Smooth muscle cell (in vitro differentiated cells): ENCODE results near the gene WDPCP. TPM values are rescaled to one million over a fixed set of nuclear protein-coding genes. Genes with fewer than 3 reads are reported as not detected.
"Not testable (repeated sequence)": the region's sequence is repeated elsewhere in the genome, so short reads cannot be mapped to it uniquely, and the experiment has no call there.

ENCODE experiments used
- DNase-seq: peaks from one replicate; lab custom pipeline; 2025; ENCODE audit not compliant: unreplicated experiment; lab: John Stamatoyannopoulos, UW
- H2AFZ ChIP-seq: fragments of 200-600 bp; sonication (generic); 2 replicates; pipeline ENCODE4 v1.6.0; 2016; ENCODE audit warnings: antibody characterized with exemption, low read depth, mild to moderate bottlenecking
- H3F3A ChIP-seq: fragments of 200-600 bp; sonication (generic); 2 replicates; pipeline ENCODE4 v1.6.0; 2017; ENCODE audit warnings: antibody characterized with exemption, low read depth
- H3K27ac ChIP-seq: fragments of 200-600 bp; sonication (generic); 2 replicates; pipeline ENCODE4 v1.5.1; 2016; ENCODE audit warnings: low read depth, mild to moderate bottlenecking
- H3K27me3 ChIP-seq: fragments of 200-600 bp; sonication (generic); 2 replicates; pipeline ENCODE4 v1.6.1; 2016; ENCODE audit warnings: low read depth, mild to moderate bottlenecking
- H3K36me3 ChIP-seq: fragments of 200-600 bp; sonication (generic); 2 replicates; pipeline ENCODE4 v1.5.1; 2016; ENCODE audit warnings: low read depth
- H3K4me1 ChIP-seq: fragments of 200-600 bp; sonication (generic); 2 replicates; pipeline ENCODE4 v1.5.1; 2016; ENCODE audit warnings: low read depth
- H3K4me2 ChIP-seq: fragments of 200-600 bp; sonication (generic); 2 replicates; pipeline ENCODE4 v1.6.0; 2016; ENCODE audit warnings: mild to moderate bottlenecking
- H3K4me3 ChIP-seq: fragments of 200-600 bp; sonication (generic); 2 replicates; pipeline ENCODE4 v1.5.1; 2016; ENCODE audit warnings: mild to moderate bottlenecking
- H3K79me2 ChIP-seq: fragments of 200-600 bp; sonication (generic); 2 replicates; pipeline ENCODE4 v1.6.0; 2016; ENCODE audit warnings: low read depth, mild to moderate bottlenecking
- H3K9ac ChIP-seq: fragments of 200-600 bp; sonication (generic); 2 replicates; pipeline ENCODE4 v1.6.0; 2016; ENCODE audit warnings: low read depth
- H3K9me3 ChIP-seq: fragments of 200-600 bp; sonication (generic); replicated peaks from 2 replicates; pipeline ENCODE4 v1.5.1; 2016; ENCODE audit warnings: low read depth
- H4K20me1 ChIP-seq: fragments of 200-600 bp; sonication (generic); 2 replicates; pipeline ENCODE4 v1.6.0; 2016; ENCODE audit warnings: low read depth
- WGBS: methylation state at CpG from one replicate; pipeline ENCODE4 v1.1.7; 2016; ENCODE audit warnings: low lambda C conversion rate; 5-methylcytosine and 5-hydroxymethylcytosine counted together
- polyA plus RNA-seq: library from polyadenylated mRNA; unstranded; fragments of >200 nt; fragmentation: Nextera tagmentation; extraction: Ambion mirVana; gene quantifications from 2 replicates; pipeline ENCODE4 v1.2.1, GENCODE V29; 2016
- total RNA-seq: library from RNA; depleted of rRNA; stranded (reverse); fragments of >200 nt; gene quantifications from 2 replicates; pipeline ENCODE4 v1.2.3, GENCODE V29; 2014
- TF ChIP-seq, protein P1 (sequence below): fragments of 200-600 bp; sonication (generic); IDR thresholded peaks from 2 replicates; pipeline ENCODE4 v1.5.1; 2017; ENCODE audit warnings: borderline replicate concordance, mild to moderate bottlenecking, antibody characterized with exemption; ENCODE audit not compliant: insufficient read depth, poor library complexity, severe bottlenecking

Gene WDPCP
- total and polyA plus RNA-seq, 2 experiments from 2014 or later, result 7.5 to 8.1 TPM

- Histone ChIP-seq H3K36me3 (no peaks in the 10 kb centered on the region), H3K9ac (peak overlapping the region; percentile 79), H2AFZ (peak overlapping the region; percentile 35), H3K9me3 (no peaks in the 10 kb centered on the region), H4K20me1 (no peaks in the 10 kb centered on the region), H3F3A (peaks cover 5% of the 10 kb centered on the region), H3K27me3 (no peaks in the 10 kb centered on the region), H3K79me2 (no peaks in the 10 kb centered on the region), H3K4me2 (peak overlapping the region; percentile 65), H3K27ac (peak overlapping the region; percentile 91), H3K4me1 (peaks cover 31% of the 10 kb centered on the region), H3K4me3 (peak overlapping the region; percentile 26)
- 44% methylated on average over 2 of the region's 2 CpGs for WGBS
- TF ChIP-seq, protein P1, sequence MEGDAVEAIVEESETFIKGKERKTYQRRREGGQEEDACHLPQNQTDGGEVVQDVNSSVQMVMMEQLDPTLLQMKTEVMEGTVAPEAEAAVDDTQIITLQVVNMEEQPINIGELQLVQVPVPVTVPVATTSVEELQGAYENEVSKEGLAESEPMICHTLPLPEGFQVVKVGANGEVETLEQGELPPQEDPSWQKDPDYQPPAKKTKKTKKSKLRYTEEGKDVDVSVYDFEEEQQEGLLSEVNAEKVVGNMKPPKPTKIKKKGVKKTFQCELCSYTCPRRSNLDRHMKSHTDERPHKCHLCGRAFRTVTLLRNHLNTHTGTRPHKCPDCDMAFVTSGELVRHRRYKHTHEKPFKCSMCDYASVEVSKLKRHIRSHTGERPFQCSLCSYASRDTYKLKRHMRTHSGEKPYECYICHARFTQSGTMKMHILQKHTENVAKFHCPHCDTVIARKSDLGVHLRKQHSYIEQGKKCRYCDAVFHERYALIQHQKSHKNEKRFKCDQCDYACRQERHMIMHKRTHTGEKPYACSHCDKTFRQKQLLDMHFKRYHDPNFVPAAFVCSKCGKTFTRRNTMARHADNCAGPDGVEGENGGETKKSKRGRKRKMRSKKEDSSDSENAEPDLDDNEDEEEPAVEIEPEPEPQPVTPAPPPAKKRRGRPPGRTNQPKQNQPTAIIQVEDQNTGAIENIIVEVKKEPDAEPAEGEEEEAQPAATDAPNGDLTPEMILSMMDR, result no peak
- no peak for DNase-seq
These were observed 26.2 kb upstream of the WDPCP start for GRCh38 chr2:63614448-63614968.

GRCh38 chr2:63613391-63613901 is 25.2 kb upstream of the WDPCP start:
- Histone ChIP-seq H3K9me3 (no peaks in the 10 kb centered on the region), H3K4me2 (peak overlapping the region; percentile 65), H3K9ac (no peak overlapping the region), H3K79me2 (no peaks in the 10 kb centered on the region), H3K36me3 (no peaks in the 10 kb centered on the region), H3K4me1 (peaks cover 31% of the 10 kb centered on the region), H3K4me3 (no peak overlapping the region), H3K27ac (peak overlapping the region; percentile 91), H2AFZ (peak overlapping the region; percentile 12), H3K27me3 (no peaks in the 10 kb centered on the region), H4K20me1 (no peaks in the 10 kb centered on the region), H3F3A (peaks cover 5% of the 10 kb centered on the region)
- DNase-seq, result no peak
- WGBS, result 25% methylated on average over 2 of the region's 2 CpGs
- TF ChIP-seq, protein P1, result no peak

DNA sequence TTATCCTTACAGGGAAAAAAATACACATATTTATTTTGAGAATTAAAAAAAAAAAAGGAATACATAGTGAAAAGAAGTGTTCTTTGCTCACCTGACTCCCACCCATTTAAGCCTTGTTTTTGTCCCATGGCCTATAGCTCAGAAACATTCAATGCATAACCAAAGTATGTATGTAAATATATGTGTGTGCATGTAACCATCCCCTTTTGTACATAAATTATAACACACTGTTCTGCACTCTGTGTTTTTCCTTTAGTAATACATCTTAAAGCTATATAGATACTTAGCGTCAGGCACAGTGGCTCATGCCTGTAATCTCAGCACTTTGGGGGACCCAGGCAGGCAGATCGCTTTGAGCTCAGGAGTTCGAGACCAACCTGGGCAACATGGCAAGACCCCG is 22.2 kb upstream of the WDPCP start:
- H2AFZ ChIP-seq, result no peak overlapping the region
- no peaks in the 10 kb centered on the region for H3K79me2 ChIP-seq
- TF ChIP-seq, protein P1, result no peak
- WGBS, result 93% methylated on average over 4 of the region's 4 CpGs
- no peaks in the 10 kb centered on the region for H3K27me3 ChIP-seq
- H3K4me1 ChIP-seq, result peaks cover 24% of the 10 kb centered on the region
- no peak overlapping the region for H3K4me2 ChIP-seq
- peaks cover 15% of the 10 kb centered on the region for H3K36me3 ChIP-seq
- no peak overlapping the region for H3K9ac ChIP-seq
- no peak overlapping the region for H3K4me3 ChIP-seq
- peaks cover 21% of the 10 kb centered on the region for H3F3A ChIP-seq
- H4K20me1 ChIP-seq, result no peaks in the 10 kb centered on the region
- H3K27ac ChIP-seq, result no peak overlapping the region
- DNase-seq, result no peak
- no peaks in the 10 kb centered on the region for H3K9me3 ChIP-seq

DNA sequence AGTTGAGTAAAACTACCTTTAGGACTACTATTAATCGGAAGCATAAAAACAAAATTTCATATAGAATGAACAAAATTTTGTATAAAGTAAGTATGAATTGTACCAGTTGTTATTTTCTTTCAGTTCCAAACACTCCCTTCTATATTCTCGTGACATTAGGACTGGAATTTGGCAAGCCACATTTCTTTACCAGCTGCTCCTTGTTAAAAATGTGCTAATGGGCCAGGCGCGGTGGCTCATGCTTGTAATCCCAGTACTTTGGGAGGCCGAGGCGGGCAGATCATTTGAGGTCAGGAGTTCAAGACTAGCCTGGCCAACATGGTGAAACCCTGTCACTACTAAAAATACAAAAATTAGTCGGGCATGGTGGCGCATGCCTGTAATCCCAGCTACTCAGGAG is 20.6 kb upstream of the WDPCP start:
- 58% methylated on average over 8 of the region's 8 CpGs for WGBS
- not testable (repeated sequence) for H3K27ac ChIP-seq

More for the DNA sequence above, 20.6 kb upstream of the WDPCP start:
- not testable (repeated sequence) for DNase-seq, H4K20me1 ChIP-seq, H3K4me1 ChIP-seq, H3K9me3 ChIP-seq, H2AFZ ChIP-seq, H3K79me2 ChIP-seq, H3K9ac ChIP-seq, H3K27me3 ChIP-seq, H3K4me3 ChIP-seq, H3K4me2 ChIP-seq
- H3K36me3 ChIP-seq, result peaks cover 27% of the 10 kb centered on the region
- peaks cover 19% of the 10 kb centered on the region for H3F3A ChIP-seq
